Heart right ventricle (tissue), 16 donors: ENCODE data around the gene COMP. TPM values are rescaled to one million over a fixed set of nuclear protein-coding genes. Genes with fewer than 3 reads are reported as not detected.
"Not testable (repeated sequence)": the region's sequence is repeated elsewhere in the genome, so short reads cannot be mapped to it uniquely, and the experiment has no call there.

Source experiments
- ATAC-seq, 8 donors: fragments of 200-7000 bp; cut with Tn5 transposase; one replicate each; pipeline ENCODE4 v1.9.1; 2020; ENCODE audit warnings: mild to moderate bottlenecking in 8 of 8, moderate library complexity in 8 of 8, moderate number of reproducible peaks in 1 of 8
- DNase-seq, 2 donors: peaks; one replicate each; pipeline ENCODE4 v3.0.0-alpha.2; 2020
- H3K27ac ChIP-seq, 10 donors: fragments of 200-600 bp; sonication (generic) in 2 of 10; one replicate each; pipeline versions ENCODE4 v1.5.0 to v1.8.0; 2020 to 2022; ENCODE audit warnings: mild to moderate bottlenecking in 3 of 10
- H3K27me3 ChIP-seq, 7 donors: fragments of 200-600 bp; one replicate each; pipeline ENCODE4 v1.8.0; 2021 to 2022; ENCODE audit warnings: mild to moderate bottlenecking in 2 of 7
- H3K36me3 ChIP-seq, 9 donors: fragments of 200-600 bp; sonication (generic) in 1 of 9; one replicate each; pipeline versions ENCODE4 v1.5.0 to v1.8.0; 2020 to 2022; ENCODE audit warnings: mild to moderate bottlenecking in 2 of 9
- H3K4me1 ChIP-seq, 9 donors: fragments of 200-600 bp; sonication (generic) in 1 of 9; one replicate each; pipeline versions ENCODE4 v1.5.0 to v1.8.0; 2020 to 2022; ENCODE audit warnings: mild to moderate bottlenecking in 4 of 9
- H3K4me3 ChIP-seq, 10 donors: fragments of 200-600 bp; sonication (generic) in 2 of 10; one replicate each; pipeline versions ENCODE4 v1.5.0 to v1.8.0; 2020 to 2022; ENCODE audit warnings: mild to moderate bottlenecking in 7 of 10, moderate library complexity in 2 of 10
- H3K9me3 ChIP-seq, 11 donors: fragments of 200-600 bp in 10 of 11; sonication (generic) in 2 of 11; one replicate each; pipeline versions ENCODE4 v1.5.0 to v1.8.0; 2013 to 2022; ENCODE audit warnings: mild to moderate bottlenecking in 2 of 11, control low read depth in 1 of 11, moderate library complexity in 1 of 11
- CTCF ChIP-seq, 9 donors: fragments of 200-600 bp; sonication (generic) in 2 of 9; IDR thresholded peaks; one replicate each; pipeline versions ENCODE4 v1.5.0 to v1.8.0; 2021 to 2022; ENCODE audit warnings: antibody characterized with exemption in 9 of 9, mild to moderate bottlenecking in 5 of 9, moderate library complexity in 1 of 9
- WGBS, 2 donors: extraction: QIAGEN DNeasy Blood & Tissue Kit; methylation state at CpG; one replicate each; pipeline ENCODE4 v1.1.7; 2013; ENCODE audit warnings: inconsistent platforms in 1 of 2; 5-methylcytosine and 5-hydroxymethylcytosine counted together
- intact Hi-C, 10 donors: fragments of 100-400 bp; cut with DNase I; formaldehyde crosslinking; loops; one replicate each; pipeline versions ENCODE4 v1.11.1 to v1.14.2; 2022
- polyA plus RNA-seq, 2 donors: library from polyadenylated mRNA; stranded (reverse); fragments of 200-250 nt; gene quantifications; one replicate each; pipeline ENCODE4 v1.2.3, GENCODE V29; 2013
- total RNA-seq, 10 donors: library from RNA; stranded (reverse); fragmentation: NEBNext Ultra II Directional in 3 of 10; extraction: Animal tissue kit (Norgen Biotek cat#: 25700) in 3 of 10; gene quantifications; one replicate each; pipeline versions ENCODE4 v1.2.1 to v1.2.4, GENCODE V29; 2021 to 2023
- donor health status: Arrhythmogenic right ventricular cardiomyopathy.
- donor health status: ischemic (EF 13 %, LVEDD 7.1; RV severe dilation, severe dysfunction).
- donor health status: healthy with polysubstance abuse.
- donor health status: DM: no; HTN: yes; CAD: no.
- donor health status: DM: no; HTN: no; CAD: no.
- donor health status: ischemic (EF 25% LVEDD 6.9; RV normal size, moderate dysfunction).
- donor health status: ischemic (EF 25% LVEDD 5.7; RV mildly dilated, moderate dysfunction).
- donor health status: healthy.
- donor health status: DM: yes; HTN: yes; CAD: no.
- donor health status: Ischemic cardiomyopathy.
- donor health status: ischemic (EF 35%, LVEDD 5.7; RV mildly dilated, moderate dysfunction).
- donor health status: nonischemic (EF 11% LVEDD 7.7; RV severe dilation, severe dysfunction).
- donor health status: DM: yes; HTN: yes; CAD: no.
- donor health status: PGD.
- donor health status: ischemic (EF 29% LVEDD 5.4; RV normal size, mild dysfunction).
- donor health status: nonischemic (EF 23%, LVEDD 6.1; RV moderate dilation, normal function).

The COMP gene
- total and polyA plus RNA-seq, 12 donors, result 0.13 to 5.9 (median 0.43) TPM; not detected in 2

DNA sequence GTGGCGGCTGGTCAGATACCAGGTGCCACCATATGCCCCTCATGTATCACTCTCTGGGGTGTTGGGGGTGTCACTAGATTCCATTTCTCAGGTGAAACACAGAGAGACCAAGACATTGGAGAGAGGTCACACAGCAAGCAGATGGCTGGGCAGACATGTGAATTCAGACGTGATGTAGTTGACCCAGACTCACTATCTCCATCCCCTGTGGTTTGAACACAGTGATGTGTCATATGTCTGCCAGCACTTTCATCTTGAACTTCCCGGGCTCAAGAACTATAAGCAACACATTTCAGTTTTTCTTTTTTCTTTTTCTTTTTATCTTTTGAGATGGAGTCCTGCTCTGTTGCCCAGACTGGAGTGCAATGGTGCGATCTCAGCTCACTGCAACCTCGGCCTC lies 24.6 kb upstream of the COMP start:
- no peak for TF ChIP-seq CTCF (IDR thresholded peaks at IDR 0.05)
- DNase-seq (no peak), ATAC-seq (no peak)
- Histone ChIP-seq H3K27me3 (peaks cover 0 to 5% (median 0%) of the 10 kb centered on the region in 7 donors), H3K36me3 (no peaks in the 10 kb centered on the region), H3K4me3 (no peak overlapping the region), H3K27ac (no peak overlapping the region), H3K4me1 (no peaks in the 10 kb centered on the region), H3K9me3 (no peaks in the 10 kb centered on the region)
- intact Hi-C loops, result no loop called here
- 86 to 89% methylated on average over 5 of the region's 5 CpGs for WGBS, 2 donors

DNA sequence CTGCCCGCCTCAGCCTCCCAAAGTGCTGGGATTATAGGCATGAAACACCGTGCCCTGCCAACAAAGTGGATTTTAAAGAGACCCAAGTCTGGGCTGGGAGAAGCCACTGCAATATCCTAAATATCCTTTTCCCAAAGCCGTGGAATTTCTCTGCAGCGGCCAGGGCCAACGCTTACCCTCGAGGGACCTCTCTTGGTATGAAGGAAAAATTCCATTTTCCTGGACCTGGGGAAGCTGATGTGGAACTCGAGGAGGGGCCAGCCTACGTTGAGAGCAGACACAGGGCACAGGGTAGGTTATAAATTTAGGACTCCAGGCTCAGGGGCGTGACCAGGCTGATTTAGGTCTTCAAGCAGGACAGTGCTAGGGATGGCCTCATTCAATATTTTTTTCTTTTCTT lies 23.0 kb upstream of the COMP start:
- H3K27ac ChIP-seq, result no peak overlapping the region
- H3K9me3 ChIP-seq, result no peaks in the 10 kb centered on the region
- DNase-seq (no peak), ATAC-seq (peak in 4 of 8 donors; percentile 26 to 53 (median 42))
- no peaks in the 10 kb centered on the region for H3K36me3 ChIP-seq
- intact Hi-C loops, result no loop called here
- peaks cover 0 to 5% (median 0%) of the 10 kb centered on the region in 7 donors for H3K27me3 ChIP-seq
- WGBS, 2 donors, result 40 to 45% methylated on average over 9 of the region's 9 CpGs
- peaks cover 0 to 10% (median 0%) of the 10 kb centered on the region in 9 donors for H3K4me1 ChIP-seq
- peak in 1 of 9 donors; percentile 11 for TF ChIP-seq CTCF (IDR thresholded peaks at IDR 0.05)
- no peak overlapping the region for H3K4me3 ChIP-seq

DNA sequence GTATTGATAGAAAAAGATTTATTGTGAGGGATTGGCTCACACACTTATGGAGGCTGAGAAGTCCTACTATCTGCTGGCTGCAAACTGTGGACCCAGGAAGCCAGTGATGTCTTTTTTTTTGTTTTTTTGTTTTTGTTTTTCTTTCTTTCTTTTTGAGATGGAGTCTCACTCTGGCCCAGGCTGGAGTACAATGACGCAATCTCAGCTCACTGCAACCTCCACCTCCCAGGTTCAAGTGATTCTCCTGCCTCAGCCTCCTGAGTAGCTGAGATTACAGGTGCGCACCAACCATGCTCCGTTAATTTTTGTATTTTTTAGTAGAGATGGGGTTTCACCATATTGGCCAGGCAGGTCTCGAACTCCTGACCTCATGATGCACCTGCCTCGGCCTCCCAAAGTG lies 20.5 kb upstream of the COMP start:
- H3K27ac ChIP-seq, H3K27me3 ChIP-seq, H3K4me3 ChIP-seq, H3K9me3 ChIP-seq, H3K36me3 ChIP-seq, DNase-seq, ATAC-seq, intact Hi-C loops: not testable (repeated sequence)
- H3K4me1 ChIP-seq, result peaks cover 0 to 12% (median 0%) of the 10 kb centered on the region in 9 donors
- 93 to 95% methylated on average over 5 of the region's 5 CpGs for WGBS, 2 donors

DNA sequence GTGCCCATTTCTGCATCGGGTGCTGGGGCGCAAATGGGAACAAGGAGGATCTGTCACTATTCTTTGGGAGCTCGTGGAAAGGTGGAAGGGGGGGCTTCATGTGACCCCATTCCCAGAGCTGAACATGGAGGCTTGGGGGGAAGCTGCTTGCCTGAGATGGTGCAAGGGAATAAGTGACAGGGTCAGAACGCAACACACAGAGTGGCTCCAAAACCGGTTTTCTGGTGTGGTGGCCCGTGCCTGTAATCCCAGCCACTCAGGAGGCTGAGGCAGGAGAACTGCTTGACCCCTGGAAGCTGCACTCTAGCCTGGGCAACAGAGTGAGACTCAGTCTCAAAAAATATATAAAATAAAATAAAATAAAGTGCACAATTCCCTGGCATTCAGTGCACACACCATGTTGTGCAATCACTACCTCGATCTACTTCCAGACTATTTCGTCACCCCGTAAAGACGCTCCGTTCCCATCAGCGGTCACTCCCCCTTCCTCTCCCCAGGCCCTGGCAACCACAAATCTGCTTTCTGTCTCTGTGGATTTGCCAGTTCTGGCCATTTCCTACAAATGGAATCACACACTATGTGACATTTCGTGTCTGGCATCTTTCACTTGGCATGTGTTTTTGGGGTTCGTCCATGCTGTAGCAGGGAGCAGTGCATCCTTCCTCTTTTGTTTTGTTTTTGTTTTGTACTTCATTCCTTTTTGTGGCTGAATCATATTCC lies 18.2 kb upstream of the COMP start:
- Histone ChIP-seq H3K27ac (peak overlapping the region in 3 of 10 donors; percentile 20 to 58 (median 20)), H3K27me3 (peaks cover 0 to 10% (median 0%) of the 10 kb centered on the region in 7 donors), H3K9me3 (no peaks in the 10 kb centered on the region), H3K4me1 (peaks cover 0 to 12% (median 0%) of the 10 kb centered on the region in 9 donors), H3K36me3 (no peaks in the 10 kb centered on the region), H3K4me3 (no peak overlapping the region)
- DNase-seq (peak in 1 of 2 donors; percentile 49), ATAC-seq (peak; percentile 42 to 85 (median 68))
- WGBS, 2 donors, result 62 to 70% methylated on average over 14 of the region's 14 CpGs
- intact Hi-C loops, result loop anchor here in 1 of 10 donors (5.0 kb wide), 1 partner anchor 617 kb away; the partner anchor contains the start of gene MPV17L2
- TF ChIP-seq CTCF (IDR thresholded peaks at IDR 0.05), result no peak

GRCh38 chr19:18807861-18808331 lies 16.8 kb upstream of the COMP start:
- H3K27me3 ChIP-seq, result peaks cover 0 to 24% (median 6%) of the 10 kb centered on the region in 7 donors
- WGBS, 2 donors, result 67 to 70% methylated on average over 19 of the region's 19 CpGs
- no peaks in the 10 kb centered on the region for H3K9me3 ChIP-seq
- DNase-seq (no peak), ATAC-seq (peak in 4 of 8 donors; percentile 23 to 65 (median 58))
- peaks cover 0 to 12% (median 0%) of the 10 kb centered on the region in 9 donors for H3K4me1 ChIP-seq
- TF ChIP-seq CTCF (IDR thresholded peaks at IDR 0.05), result no peak
- H3K27ac ChIP-seq, result peak overlapping the region in 3 of 10 donors; percentile 33 to 58 (median 37)
- H3K36me3 ChIP-seq, result no peaks in the 10 kb centered on the region
- intact Hi-C loops, result loop anchor here in 1 of 10 donors (5.0 kb wide), 1 partner anchor 616 kb away; the partner anchor contains the start of gene MPV17L2
- no peak overlapping the region for H3K4me3 ChIP-seq
